ENCODE results near the gene SEMA4D.

GRCh38 chr9:89466451-89467277 lies 31.2 kb downstream of the SEMA4D start:
- no peak for TF ChIP-seq CTCF (IDR thresholded peaks at IDR 0.05 in 8 of 11, conservative IDR thresholded peaks at IDR 0.05 in 3 of 11)
- peak in 2 of 3 donors; percentile 47 to 61 for TF ChIP-seq POLR2AphosphoS5 (IDR thresholded peaks at IDR 0.05)

Data from spleen (tissue), 7 donors.